ENCODE measurements around the gene OXCT1. TPM values are rescaled to one million over a fixed set of nuclear protein-coding genes. Genes with fewer than 3 reads are reported as not detected.
"Not testable (repeated sequence)": the region's sequence is repeated elsewhere in the genome, so short reads cannot be mapped to it uniquely, and the experiment has no call there.

The OXCT1 gene
- total RNA-seq, 1 donor, result 39.4 TPM

DNA sequence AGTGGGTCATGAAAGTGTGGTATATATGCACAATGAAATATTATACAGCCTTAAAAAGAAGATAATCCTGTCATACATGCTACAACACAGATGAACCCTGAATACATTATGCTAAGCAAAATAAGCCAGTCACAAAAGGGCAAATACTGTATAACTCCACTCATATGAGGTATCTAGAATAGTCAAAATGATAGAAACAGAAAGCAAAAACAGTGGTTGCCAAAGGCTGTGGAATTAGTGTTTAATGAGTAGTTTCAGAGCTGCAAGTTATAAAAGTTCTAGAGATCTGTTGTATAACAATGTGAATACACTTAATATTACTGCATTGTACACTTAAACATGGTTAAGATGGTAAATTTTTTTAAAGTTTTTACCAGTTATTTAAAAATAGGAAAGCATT is 135.0 kb downstream of the OXCT1 start:
- no peak for DNase-seq (ENCODE audit: insufficient read length, low spot score, missing footprints)
- no peak overlapping the region for H2AFZ ChIP-seq (ENCODE audit: low read length)
- H3K4me2 ChIP-seq (ENCODE audit: insufficient read depth, low read length), result no peak overlapping the region
- H3K4me3 ChIP-seq (ENCODE audit: insufficient read depth, low read length), result no peak overlapping the region
- no peaks in the 10 kb centered on the region for H3K4me1 ChIP-seq (ENCODE audit: insufficient read depth, low read length)
- no peaks in the 10 kb centered on the region for H3K79me2 ChIP-seq (ENCODE audit: insufficient read depth, low read length)
- no peak overlapping the region for H3K27ac ChIP-seq (ENCODE audit: low read depth, low read length)
- TF ChIP-seq, protein P1, sequence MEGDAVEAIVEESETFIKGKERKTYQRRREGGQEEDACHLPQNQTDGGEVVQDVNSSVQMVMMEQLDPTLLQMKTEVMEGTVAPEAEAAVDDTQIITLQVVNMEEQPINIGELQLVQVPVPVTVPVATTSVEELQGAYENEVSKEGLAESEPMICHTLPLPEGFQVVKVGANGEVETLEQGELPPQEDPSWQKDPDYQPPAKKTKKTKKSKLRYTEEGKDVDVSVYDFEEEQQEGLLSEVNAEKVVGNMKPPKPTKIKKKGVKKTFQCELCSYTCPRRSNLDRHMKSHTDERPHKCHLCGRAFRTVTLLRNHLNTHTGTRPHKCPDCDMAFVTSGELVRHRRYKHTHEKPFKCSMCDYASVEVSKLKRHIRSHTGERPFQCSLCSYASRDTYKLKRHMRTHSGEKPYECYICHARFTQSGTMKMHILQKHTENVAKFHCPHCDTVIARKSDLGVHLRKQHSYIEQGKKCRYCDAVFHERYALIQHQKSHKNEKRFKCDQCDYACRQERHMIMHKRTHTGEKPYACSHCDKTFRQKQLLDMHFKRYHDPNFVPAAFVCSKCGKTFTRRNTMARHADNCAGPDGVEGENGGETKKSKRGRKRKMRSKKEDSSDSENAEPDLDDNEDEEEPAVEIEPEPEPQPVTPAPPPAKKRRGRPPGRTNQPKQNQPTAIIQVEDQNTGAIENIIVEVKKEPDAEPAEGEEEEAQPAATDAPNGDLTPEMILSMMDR (IDR thresholded peaks at IDR 0.05; ENCODE audit: extremely low read depth, low read depth, low read length), result no peak
- no peaks in the 10 kb centered on the region for H3K36me3 ChIP-seq (ENCODE audit: insufficient read depth, low read length)
- H3K9me3 ChIP-seq (ENCODE audit: low read depth, low read length), result no peaks in the 10 kb centered on the region
- no peaks in the 10 kb centered on the region for H3K27me3 ChIP-seq (ENCODE audit: insufficient read depth, low read length)
- H4K20me1 ChIP-seq (ENCODE audit: insufficient read depth, low read length), result no peaks in the 10 kb centered on the region

DNA sequence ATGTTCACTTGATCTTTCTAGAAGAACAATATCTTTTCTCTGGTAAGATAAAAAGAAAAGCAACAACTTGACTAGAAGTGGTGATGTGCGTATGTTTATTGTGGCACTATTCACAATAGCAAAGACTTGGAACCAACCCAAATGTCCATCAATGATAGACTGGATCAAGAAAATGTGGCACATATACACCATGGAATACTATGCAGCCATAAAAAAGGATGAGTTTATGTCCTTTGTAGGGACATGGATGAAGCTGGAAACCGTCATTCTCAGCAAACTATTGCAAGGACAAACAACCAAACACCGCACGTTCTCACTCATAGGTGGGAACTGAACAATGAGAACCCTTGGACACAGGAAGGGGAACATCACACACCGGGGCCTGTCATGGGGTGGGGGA is 140.8 kb downstream of the OXCT1 start:
- H3K79me2 ChIP-seq (ENCODE audit: insufficient read depth, low read length); H3K4me2 ChIP-seq (ENCODE audit: insufficient read depth, low read length); H4K20me1 ChIP-seq (ENCODE audit: insufficient read depth, low read length); H3K36me3 ChIP-seq (ENCODE audit: insufficient read depth, low read length); H3K4me3 ChIP-seq (ENCODE audit: insufficient read depth, low read length); DNase-seq (ENCODE audit: insufficient read length, low spot score, missing footprints); H3K27me3 ChIP-seq (ENCODE audit: insufficient read depth, low read length); H3K4me1 ChIP-seq (ENCODE audit: insufficient read depth, low read length); H3K27ac ChIP-seq (ENCODE audit: low read depth, low read length); H2AFZ ChIP-seq (ENCODE audit: low read length); H3K9me3 ChIP-seq (ENCODE audit: low read depth, low read length): not testable (repeated sequence)

DNA sequence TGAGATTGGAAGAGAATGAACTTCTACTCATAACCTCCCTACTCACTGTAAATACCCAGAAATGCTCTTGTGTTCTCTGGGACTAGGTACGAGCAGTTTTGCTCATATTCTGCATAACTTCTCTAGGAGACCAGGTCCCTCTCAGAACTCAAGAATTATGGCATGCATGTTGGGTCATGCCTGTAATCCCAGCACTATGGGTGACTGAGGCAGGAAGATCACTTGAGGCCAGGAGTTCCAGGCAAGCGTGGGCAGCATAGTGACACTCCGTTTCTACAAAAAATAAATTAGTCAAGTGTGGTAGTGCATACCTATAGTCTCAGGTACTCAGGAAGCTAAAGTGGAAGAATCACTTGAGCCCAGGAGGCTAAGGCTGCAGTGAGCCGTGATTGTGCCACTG is 141.9 kb downstream of the OXCT1 start:
- no peaks in the 10 kb centered on the region for H3K79me2 ChIP-seq (ENCODE audit: insufficient read depth, low read length)
- H4K20me1 ChIP-seq (ENCODE audit: insufficient read depth, low read length), result no peaks in the 10 kb centered on the region
- no peaks in the 10 kb centered on the region for H3K9me3 ChIP-seq (ENCODE audit: low read depth, low read length)
- no peak for DNase-seq (ENCODE audit: insufficient read length, low spot score, missing footprints)
- no peaks in the 10 kb centered on the region for H3K36me3 ChIP-seq (ENCODE audit: insufficient read depth, low read length)
- no peak overlapping the region for H3K27ac ChIP-seq (ENCODE audit: low read depth, low read length)
- H2AFZ ChIP-seq (ENCODE audit: low read length), result no peak overlapping the region
- H3K4me1 ChIP-seq (ENCODE audit: insufficient read depth, low read length), result no peaks in the 10 kb centered on the region
- H3K4me2 ChIP-seq (ENCODE audit: insufficient read depth, low read length), result no peak overlapping the region
- TF ChIP-seq, protein P1 (IDR thresholded peaks at IDR 0.05; ENCODE audit: extremely low read depth, low read depth, low read length), result no peak
- H3K4me3 ChIP-seq (ENCODE audit: insufficient read depth, low read length), result no peak overlapping the region
- no peaks in the 10 kb centered on the region for H3K27me3 ChIP-seq (ENCODE audit: insufficient read depth, low read length)

DNA sequence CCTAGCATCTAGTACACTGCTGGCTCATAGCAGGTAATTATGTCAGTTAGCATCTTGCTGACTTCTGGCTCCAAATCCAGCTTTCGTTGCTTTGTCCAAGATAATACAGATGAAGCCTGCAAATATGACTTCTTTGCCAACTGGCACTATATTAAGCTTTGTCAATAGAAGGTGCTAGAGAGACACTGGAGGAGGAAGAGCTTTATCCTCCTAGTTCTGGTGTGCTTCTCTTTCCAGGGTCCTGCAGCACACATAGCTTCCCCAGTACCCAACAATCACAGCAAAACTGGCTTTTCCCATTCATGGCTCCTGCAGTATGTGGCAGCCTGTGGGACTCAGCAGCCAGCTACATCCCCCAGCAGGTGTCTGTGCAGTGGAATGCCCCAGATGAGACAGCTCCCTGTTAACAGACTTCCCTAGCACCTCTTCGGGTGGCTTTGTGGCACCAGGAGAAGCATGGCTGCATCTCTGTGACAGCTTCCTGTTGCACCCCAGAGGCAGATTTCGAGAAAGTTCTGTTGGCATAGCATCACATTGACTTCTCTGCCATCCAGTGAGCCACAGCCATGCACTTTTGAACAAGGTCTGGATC is 147.8 kb downstream of the OXCT1 start:
- Histone ChIP-seq H3K9me3 (ENCODE audit: low read depth, low read length) (no peaks in the 10 kb centered on the region), H2AFZ (ENCODE audit: low read length) (no peak overlapping the region), H3K27me3 (ENCODE audit: insufficient read depth, low read length) (no peaks in the 10 kb centered on the region), H3K4me1 (ENCODE audit: insufficient read depth, low read length) (no peaks in the 10 kb centered on the region), H3K79me2 (ENCODE audit: insufficient read depth, low read length) (no peaks in the 10 kb centered on the region), H3K27ac (ENCODE audit: low read depth, low read length) (no peak overlapping the region), H4K20me1 (ENCODE audit: insufficient read depth, low read length) (no peaks in the 10 kb centered on the region), H3K36me3 (ENCODE audit: insufficient read depth, low read length) (no peaks in the 10 kb centered on the region), H3K4me2 (ENCODE audit: insufficient read depth, low read length) (no peak overlapping the region), H3K4me3 (ENCODE audit: insufficient read depth, low read length) (no peak overlapping the region)
- TF ChIP-seq, protein P1 (IDR thresholded peaks at IDR 0.05; ENCODE audit: extremely low read depth, low read depth, low read length), result peak; percentile 37
- DNase-seq (ENCODE audit: insufficient read length, low spot score, missing footprints), result peak; percentile 30

All from osteoblast (primary cell).